Vagina (tissue), 2 donors: ENCODE results near the gene CDCA7L. TPM values are rescaled to one million over a fixed set of nuclear protein-coding genes. Genes with fewer than 3 reads are reported as not detected.

ENCODE experiments used
- DNase-seq, 2 donors: peaks; one replicate each; pipeline ENCODE4 v3.0.0-alpha.2; 2017; ENCODE audit errors: extremely low spot score in 2 of 2
- H3K27ac ChIP-seq: fragments of 200-600 bp; sonication (generic); one replicate; pipeline ENCODE4 v1.5.1; 2019
- H3K27me3 ChIP-seq: fragments of 200-600 bp; sonication (generic); one replicate; pipeline ENCODE4 v1.5.1; 2019
- H3K36me3 ChIP-seq, 2 donors: fragments of 200-600 bp; sonication (generic); one replicate each; pipeline ENCODE4 v1.5.1; 2017 to 2019
- H3K4me1 ChIP-seq: fragments of 200-600 bp; sonication (generic); one replicate; pipeline ENCODE4 v1.5.1; 2019
- H3K4me3 ChIP-seq, 2 donors: fragments of 200-600 bp; sonication (generic); 1 replicate in 1 of 2; 2 replicates in 1 of 2; pipeline ENCODE4 v1.5.1; 2016 to 2019
- H3K9me3 ChIP-seq: fragments of 200-600 bp; sonication (generic); one replicate; pipeline ENCODE4 v1.5.1; 2019
- POLR2A ChIP-seq, 2 donors: fragments of 450-650 bp; IDR thresholded peaks; one replicate each; pipeline ENCODE4 v1.6.1; 2017; ENCODE audit warnings: antibody characterized with exemption in 2 of 2, mild to moderate bottlenecking in 2 of 2, moderate library complexity in 2 of 2
- POLR2AphosphoS5 ChIP-seq, 2 donors: sonication (generic); formaldehyde crosslinking; IDR thresholded peaks; one replicate each; pipeline ENCODE4 v1.9.0; 2017; ENCODE audit warnings: antibody characterized with exemption in 2 of 2, mild to moderate bottlenecking in 2 of 2, low read depth in 1 of 2; ENCODE audit not compliant: insufficient read depth in 1 of 2
- intact Hi-C: fragments of 100-400 bp; cut with DNase I; formaldehyde crosslinking; loops from one replicate; pipeline ENCODE4 v1.15.1; 2023
- total RNA-seq: library from RNA; depleted of rRNA; stranded (reverse); fragments of >200 nt; gene quantifications from one replicate; pipeline ENCODE4 v1.2.3, GENCODE V29; 2016
- TF ChIP-seq, protein P1 (sequence below), 3 experiments: fragments of 450-650 bp in 2 of 3; fragments of 200-600 bp in 1 of 3; sonication (generic) in 1 of 3; IDR thresholded peaks; one replicate each; pipeline ENCODE4 v1.5.1; 2017 to 2019; ENCODE audit warnings: antibody characterized with exemption in 3 of 3, mild to moderate bottlenecking in 2 of 3, moderate library complexity in 2 of 3

CDCA7L gene
- total RNA-seq, 1 donor from 2014 or later = 44.0 TPM

DNA sequence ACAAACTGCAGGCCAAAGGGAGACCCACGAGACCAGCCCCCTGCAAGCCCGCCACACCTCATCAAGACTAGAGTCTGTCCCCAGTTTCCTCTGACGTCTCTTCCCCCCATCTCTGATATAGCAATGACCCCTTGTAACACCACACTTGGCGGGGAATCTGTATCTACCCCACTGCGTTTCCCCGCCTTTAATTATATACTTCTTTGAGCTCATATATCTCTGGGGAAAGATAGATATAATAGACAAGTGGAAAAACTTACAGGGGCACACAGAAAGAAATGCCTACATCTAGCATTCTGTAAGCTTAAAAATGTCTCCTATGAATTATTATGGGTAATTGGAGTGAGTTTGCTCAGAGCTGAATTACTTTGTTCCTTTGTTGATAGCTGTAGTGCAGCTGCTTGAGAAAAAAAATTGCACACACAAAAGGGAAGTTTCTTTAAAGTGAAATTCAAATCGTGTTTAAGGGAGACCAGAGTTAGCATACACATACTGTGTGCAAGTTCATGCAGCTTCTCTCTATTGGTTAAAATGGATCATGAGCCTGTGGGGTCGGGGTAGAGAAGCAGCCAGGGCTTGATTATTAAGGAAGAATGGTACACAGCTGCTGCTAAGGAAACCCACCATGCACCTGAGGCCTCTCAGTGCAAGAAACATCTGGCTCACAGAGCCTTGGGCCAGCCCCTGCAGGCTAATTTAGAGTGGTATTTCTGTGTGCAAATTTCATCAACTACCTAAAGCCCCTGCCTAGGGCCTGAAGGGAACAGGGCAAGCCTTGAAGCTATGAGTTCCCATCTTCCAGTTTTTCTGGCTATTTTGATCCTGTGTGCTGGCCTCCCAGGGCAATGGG is 32.5 kb downstream of the CDCA7L start:
- no peaks in the 10 kb centered on the region for H3K27me3 ChIP-seq
- H3K4me1 ChIP-seq = peaks cover 12% of the 10 kb centered on the region
- TF ChIP-seq POLR2A (IDR thresholded peaks at IDR 0.05) (no peak), POLR2AphosphoS5 (IDR thresholded peaks at IDR 0.05; ENCODE audit: insufficient read depth in 1 of 2, low read depth in 1 of 2) (no peak)
- TF ChIP-seq, protein P1, sequence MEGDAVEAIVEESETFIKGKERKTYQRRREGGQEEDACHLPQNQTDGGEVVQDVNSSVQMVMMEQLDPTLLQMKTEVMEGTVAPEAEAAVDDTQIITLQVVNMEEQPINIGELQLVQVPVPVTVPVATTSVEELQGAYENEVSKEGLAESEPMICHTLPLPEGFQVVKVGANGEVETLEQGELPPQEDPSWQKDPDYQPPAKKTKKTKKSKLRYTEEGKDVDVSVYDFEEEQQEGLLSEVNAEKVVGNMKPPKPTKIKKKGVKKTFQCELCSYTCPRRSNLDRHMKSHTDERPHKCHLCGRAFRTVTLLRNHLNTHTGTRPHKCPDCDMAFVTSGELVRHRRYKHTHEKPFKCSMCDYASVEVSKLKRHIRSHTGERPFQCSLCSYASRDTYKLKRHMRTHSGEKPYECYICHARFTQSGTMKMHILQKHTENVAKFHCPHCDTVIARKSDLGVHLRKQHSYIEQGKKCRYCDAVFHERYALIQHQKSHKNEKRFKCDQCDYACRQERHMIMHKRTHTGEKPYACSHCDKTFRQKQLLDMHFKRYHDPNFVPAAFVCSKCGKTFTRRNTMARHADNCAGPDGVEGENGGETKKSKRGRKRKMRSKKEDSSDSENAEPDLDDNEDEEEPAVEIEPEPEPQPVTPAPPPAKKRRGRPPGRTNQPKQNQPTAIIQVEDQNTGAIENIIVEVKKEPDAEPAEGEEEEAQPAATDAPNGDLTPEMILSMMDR (IDR thresholded peaks at IDR 0.05) = no peak
- intact Hi-C loops = no loop called here
- H3K27ac ChIP-seq = no peak overlapping the region
- peaks cover 0 to under 1% of the 10 kb centered on the region in 2 donors for H3K36me3 ChIP-seq
- no peaks in the 10 kb centered on the region for H3K9me3 ChIP-seq
- no peak overlapping the region for H3K4me3 ChIP-seq
- DNase-seq = no peak

DNA sequence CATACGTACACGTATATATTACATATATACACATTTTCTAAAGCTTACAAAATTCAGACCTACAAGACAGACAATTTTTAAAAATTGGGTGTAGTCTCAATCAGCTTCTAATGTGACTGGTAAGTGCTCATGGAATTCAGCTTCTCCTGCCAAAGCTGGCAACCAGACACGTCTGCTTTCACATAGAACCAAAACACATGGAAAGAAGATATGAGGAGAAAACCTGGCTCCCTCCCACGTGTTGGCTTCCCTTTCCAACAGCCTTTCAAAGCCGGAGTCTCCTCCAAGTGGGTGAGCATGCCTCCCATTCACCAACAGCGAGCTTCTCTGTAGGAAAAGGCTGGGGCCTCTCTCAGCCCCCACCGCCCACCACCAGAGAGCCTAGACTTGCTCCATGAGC is 33.4 kb downstream of the CDCA7L start:
- Histone ChIP-seq H3K27me3 (no peaks in the 10 kb centered on the region), H3K4me1 (peaks cover 12% of the 10 kb centered on the region), H3K9me3 (no peaks in the 10 kb centered on the region), H3K4me3 (no peak overlapping the region), H3K36me3 (peaks cover 0 to 6% of the 10 kb centered on the region in 2 donors), H3K27ac (no peak overlapping the region)
- intact Hi-C loops = no loop called here
- no peak for DNase-seq
- TF ChIP-seq POLR2AphosphoS5 (IDR thresholded peaks at IDR 0.05; ENCODE audit: insufficient read depth in 1 of 2, low read depth in 1 of 2) (no peak), POLR2A (IDR thresholded peaks at IDR 0.05) (no peak)
- TF ChIP-seq, protein P1 (IDR thresholded peaks at IDR 0.05) = no peak

DNA sequence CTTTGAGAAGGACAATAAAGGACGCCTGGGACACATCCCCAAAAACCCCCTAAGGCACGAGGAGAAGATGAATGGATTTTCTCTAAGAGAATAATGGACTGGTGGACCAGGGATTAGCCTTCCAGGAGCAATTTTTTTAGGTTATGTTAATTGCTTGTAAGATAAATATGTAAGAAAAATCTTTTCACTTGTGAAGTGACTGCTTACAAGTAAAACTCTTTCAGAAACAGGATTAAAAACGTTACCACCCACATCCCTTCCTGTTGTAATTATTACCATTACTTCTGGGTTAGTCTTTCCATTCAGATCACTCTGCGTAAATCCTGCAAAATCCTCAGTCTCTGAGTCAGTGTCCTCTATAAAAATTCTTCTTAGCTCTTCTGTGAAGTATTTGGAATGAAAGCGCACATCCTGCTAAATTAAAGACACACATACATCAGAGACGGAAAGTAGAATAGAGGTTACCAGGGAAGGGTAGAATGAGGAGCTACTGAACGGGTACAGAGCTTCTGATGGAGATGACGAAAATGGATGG is 34.3 kb downstream of the CDCA7L start:
- peaks cover 0 to 6% of the 10 kb centered on the region in 2 donors for H3K36me3 ChIP-seq
- intact Hi-C loops = no loop called here
- TF ChIP-seq, protein P1 (IDR thresholded peaks at IDR 0.05) = no peak
- TF ChIP-seq POLR2AphosphoS5 (IDR thresholded peaks at IDR 0.05; ENCODE audit: insufficient read depth in 1 of 2, low read depth in 1 of 2) (no peak), POLR2A (IDR thresholded peaks at IDR 0.05) (no peak)

DNA sequence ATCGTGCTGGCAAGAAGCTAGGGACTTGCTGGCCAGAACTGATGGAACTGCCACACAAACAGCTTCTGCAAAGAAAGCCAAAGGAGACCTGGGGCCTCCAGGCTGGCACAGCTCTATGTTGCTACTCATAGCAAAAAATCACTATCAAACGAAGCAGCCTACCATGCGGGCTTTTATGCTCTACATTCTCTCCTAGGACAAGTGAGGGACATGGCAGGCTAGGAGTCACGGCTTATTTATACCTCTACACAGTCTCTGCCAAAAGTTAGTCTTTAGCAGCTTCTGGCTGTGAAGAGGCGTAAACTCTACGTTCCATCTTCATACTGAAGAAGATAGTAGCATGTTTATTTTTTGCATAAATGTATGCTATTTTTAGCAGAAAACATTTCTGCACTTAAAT is 35.4 kb downstream of the CDCA7L start:
- no peaks in the 10 kb centered on the region for H3K27me3 ChIP-seq
- intact Hi-C loops = no loop called here
- DNase-seq = no peak
- H3K36me3 ChIP-seq = peaks cover 0 to 14% of the 10 kb centered on the region in 2 donors
- no peaks in the 10 kb centered on the region for H3K9me3 ChIP-seq
- no peak for TF ChIP-seq POLR2A (IDR thresholded peaks at IDR 0.05)
- TF ChIP-seq POLR2AphosphoS5 (IDR thresholded peaks at IDR 0.05; ENCODE audit: insufficient read depth in 1 of 2, low read depth in 1 of 2) = no peak
- TF ChIP-seq, protein P1 (IDR thresholded peaks at IDR 0.05) = no peak
- H3K27ac ChIP-seq = no peak overlapping the region
- H3K4me1 ChIP-seq = peaks cover 12% of the 10 kb centered on the region
- H3K4me3 ChIP-seq = no peak overlapping the region

More for the DNA sequence above, 34.3 kb downstream of the CDCA7L start:
- DNase-seq = no peak
- Histone ChIP-seq H3K9me3 (no peaks in the 10 kb centered on the region), H3K4me3 (no peak overlapping the region), H3K27me3 (no peaks in the 10 kb centered on the region), H3K4me1 (peaks cover 12% of the 10 kb centered on the region), H3K27ac (no peak overlapping the region)

DNA sequence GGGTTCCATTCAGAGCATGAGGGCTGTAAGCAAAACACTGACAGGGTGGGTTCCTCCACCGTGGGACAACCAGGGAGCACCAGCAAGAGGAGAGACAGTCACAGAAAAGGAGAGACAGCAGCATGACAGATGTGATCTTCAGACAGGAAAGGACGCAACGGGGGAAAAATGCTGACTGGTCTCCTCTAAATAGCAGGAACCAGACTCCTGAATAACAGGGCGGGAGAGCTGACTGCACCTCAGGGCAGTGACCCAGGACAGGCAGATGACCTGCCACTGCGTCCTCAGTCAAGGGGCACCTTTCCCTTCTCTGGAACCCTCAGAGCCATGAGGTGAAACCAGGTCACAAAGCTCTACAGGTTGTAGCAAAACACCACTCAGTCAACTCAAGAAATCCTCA is 37.0 kb downstream of the CDCA7L start:
- intact Hi-C loops = no loop called here
- Histone ChIP-seq H3K4me1 (peaks cover 12% of the 10 kb centered on the region), H3K27ac (no peak overlapping the region), H3K36me3 (peaks cover 0 to 25% of the 10 kb centered on the region in 2 donors), H3K4me3 (no peak overlapping the region), H3K27me3 (no peaks in the 10 kb centered on the region), H3K9me3 (no peaks in the 10 kb centered on the region)
- TF ChIP-seq POLR2A (IDR thresholded peaks at IDR 0.05) (no peak), POLR2AphosphoS5 (IDR thresholded peaks at IDR 0.05; ENCODE audit: insufficient read depth in 1 of 2, low read depth in 1 of 2) (no peak)
- TF ChIP-seq, protein P1 (IDR thresholded peaks at IDR 0.05) = no peak
- DNase-seq = no peak
